IPS-18c (cell line): ENCODE results near the gene COQ8B.

Source experiments
- H3K4me3 ChIP-seq: 2 replicates; pipeline ENCODE4 v1.7.0; 2013; ENCODE audit warnings: low read depth, mild to moderate bottlenecking, low read length, moderate library complexity; ENCODE audit not compliant: insufficient read depth
- H3K9me3 ChIP-seq: one replicate; pipeline ENCODE4 v1.6.1; 2013; ENCODE audit warnings: mild to moderate bottlenecking, low read length, moderate library complexity; ENCODE audit not compliant: control insufficient read depth, insufficient read depth

COQ8B gene

DNA sequence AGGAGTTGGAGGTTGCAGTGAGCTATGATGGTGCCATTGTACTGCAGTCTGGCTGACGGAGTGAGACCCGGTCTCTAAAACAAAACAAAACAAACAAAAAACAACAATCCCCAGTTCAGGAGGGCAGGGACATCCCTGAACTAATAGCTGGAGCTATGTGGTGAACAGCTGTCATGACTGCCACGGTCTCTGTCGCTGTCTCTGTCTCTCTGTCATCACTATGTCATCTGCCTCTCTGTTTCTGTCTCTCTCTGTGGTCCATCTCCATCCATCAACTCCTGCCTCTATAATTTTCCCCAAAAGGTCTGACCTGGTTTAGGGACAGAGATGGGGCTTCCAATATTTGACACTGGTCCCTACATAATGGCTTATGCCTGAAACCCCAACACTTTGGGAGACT is 7.6 kb upstream of the COQ8B start:
- no peak overlapping the region for H3K4me3 ChIP-seq
- H3K9me3 ChIP-seq, result peaks cover 2% of the 10 kb centered on the region

DNA sequence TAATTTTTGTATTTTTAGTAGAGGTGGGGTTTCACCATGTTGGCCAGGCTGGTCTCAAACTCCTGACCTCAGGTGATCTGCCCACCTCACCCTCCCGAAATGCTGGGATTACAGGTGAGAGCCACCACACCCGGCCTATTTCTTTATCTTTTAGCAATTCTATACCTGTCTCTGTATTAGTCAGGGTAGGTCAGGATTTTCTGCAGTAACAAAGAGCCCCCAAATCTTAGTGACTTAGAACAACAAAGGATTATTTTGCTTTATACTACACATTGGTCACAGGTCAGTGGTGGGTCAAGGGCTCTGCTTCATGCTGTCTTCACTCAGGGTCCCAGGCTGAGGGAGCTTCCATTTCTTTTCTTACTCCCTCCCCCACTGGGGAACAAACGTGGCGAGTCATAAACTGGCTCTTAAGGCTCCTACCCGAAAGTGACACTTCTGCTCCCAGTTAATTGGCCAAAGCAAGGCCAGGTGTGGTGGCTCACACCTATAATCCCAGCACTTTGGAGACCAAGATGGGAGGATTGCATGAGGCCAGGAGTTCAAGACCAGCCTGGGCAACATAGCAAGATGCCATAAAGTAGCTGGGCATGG is 7.1 kb upstream of the COQ8B start:
- Histone ChIP-seq H3K9me3 (peaks cover 2% of the 10 kb centered on the region), H3K4me3 (no peak overlapping the region)

DNA sequence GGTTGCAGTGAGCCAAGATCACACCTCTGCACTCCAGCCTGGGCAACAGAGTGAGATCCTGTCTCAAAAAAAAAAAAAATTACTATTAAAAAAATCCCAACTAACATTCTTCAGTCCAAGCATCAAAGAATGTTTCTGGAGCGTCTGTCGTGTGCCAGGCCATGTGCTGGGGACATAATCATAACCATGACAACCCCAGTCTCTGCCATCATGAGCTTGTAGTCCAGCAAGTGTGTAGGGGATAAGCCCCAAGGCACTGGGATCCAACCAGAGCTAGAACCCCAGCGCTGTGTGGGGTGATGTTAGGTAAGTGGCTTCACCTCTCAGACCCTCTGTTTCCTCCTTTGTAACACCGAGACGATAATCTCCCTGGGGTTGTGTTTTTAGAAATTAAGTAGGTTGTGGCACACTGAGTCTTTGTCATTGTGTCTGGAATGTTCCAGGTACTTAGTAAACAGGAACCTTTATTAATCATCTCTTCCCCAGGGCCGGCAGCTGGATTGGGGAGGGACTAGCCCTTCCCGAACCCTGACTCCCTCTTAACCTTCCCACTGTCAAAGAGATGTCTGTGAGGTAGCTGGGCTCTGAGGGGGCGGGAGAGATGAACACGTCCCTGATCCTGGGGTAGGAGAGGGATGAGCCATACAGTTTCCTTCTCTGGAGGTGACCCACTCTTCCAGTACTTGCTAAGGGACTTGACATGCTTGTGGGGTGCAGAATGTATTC is 5.4 kb upstream of the COQ8B start:
- Histone ChIP-seq H3K4me3 (no peak overlapping the region), H3K9me3 (peaks cover 2% of the 10 kb centered on the region)

DNA sequence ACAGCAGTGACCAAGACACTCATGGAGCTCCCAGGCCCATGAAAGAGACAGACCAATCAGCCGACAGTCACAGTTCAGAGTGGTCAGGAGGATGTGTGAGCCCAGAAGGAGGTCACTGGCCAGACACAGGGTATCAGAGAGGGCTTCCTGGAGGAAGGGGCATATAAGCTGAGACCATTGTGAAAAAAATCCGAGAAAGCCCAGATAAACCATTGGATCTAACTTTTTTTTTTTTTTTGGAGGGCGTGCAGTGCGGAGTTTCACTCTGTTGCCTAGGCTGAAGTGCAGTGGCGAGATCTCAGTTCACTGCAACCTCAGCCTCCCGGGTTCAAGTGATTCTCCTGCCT is 4.4 kb upstream of the COQ8B start:
- Histone ChIP-seq H3K4me3 (no peak overlapping the region), H3K9me3 (peaks cover 2% of the 10 kb centered on the region)

DNA sequence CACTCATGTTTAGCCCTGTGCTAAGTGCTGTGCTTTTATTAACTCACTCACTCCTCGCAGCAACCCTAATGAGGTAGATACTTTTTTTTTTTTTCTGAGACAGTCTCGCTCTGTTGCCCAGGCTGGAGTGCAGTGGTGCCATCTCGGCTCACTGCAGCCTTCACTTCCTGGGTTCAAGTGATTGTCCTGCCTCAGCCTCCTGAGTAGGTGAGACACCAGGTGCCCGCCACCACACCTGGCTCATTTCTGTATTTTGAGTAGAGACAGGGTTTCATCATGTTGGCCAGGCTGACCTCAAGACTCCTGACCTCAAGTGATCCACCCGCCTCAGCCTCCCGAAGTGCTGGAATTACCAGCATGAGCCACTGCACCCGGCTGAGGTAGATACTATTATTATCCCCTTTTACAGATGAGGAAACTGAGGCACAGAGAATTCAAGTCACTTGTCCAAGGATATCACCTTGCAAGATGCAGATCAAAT is 2.8 kb upstream of the COQ8B start:
- Histone ChIP-seq H3K4me3 (no peak overlapping the region), H3K9me3 (peaks cover 2% of the 10 kb centered on the region)

DNA sequence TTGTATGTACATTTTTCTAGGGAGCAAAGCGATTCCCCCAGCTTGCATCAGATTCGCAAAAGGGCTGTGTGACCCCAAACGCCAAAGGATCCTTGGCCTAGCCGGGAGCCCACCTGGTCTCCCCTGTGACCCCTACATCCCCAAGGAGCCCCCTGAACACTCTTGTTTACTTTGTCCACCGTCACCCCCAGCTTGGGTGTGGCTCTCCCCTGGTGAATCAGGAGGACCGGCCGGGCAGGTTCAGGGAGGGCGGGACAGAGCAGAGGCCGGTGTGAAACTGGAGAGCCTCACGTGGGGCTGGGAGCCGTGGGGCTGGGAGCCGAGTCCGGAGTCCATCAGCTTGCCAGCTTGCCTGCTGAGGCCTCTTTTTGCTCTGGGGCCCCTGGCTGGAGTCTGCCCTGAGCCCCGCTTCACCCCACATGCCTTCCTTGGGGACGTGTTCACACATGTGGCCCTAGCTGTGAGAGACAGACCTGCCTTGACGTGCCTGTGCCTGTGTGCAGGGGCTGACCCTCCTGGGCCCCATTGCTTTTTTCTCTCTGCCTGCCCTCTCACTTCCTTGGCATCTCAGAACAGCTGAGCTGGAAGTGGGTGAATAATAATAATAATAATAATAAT is 2.2 kb upstream of the COQ8B start:
- H3K4me3 ChIP-seq, result peak overlapping the region; percentile 72
- peaks cover 2% of the 10 kb centered on the region for H3K9me3 ChIP-seq

DNA sequence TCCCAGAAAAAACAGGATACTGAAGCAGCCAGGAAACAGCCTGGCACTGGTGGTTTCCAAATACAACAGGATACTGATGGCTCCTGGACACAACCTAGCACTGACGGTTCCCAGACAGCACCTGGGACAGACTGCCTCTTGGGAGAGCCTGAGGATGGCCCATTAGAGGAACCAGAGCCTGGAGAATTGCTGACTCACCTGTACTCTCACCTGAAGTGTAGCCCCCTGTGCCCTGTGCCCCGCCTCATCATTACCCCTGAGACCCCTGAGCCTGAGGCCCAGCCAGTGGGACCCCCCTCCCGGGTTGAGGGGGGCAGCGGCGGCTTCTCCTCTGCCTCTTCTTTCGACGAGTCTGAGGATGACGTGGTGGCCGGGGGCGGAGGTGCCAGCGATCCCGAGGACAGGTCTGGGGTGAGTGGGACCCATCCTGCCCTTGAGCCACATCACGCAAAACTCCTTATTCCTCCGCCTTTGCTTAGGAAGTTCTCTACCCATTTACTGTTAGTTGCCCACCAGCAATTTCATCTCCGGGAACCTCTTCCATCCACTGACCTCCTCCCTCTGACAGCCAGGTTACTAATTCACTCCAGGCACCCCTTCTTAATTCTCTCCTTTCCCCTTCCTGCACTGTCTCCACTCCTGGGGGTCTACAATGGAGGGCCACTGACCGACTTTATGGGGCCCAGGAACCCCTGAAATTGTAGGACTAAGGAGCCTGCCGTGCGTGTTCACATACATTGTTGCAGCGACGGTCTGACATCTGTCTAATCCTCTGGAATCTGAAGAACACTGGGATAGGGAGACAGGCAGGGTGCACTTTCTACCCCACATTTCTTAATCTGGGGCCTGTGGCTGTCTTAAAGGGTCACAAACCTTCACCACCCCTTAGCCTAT is 1.4 kb upstream of the COQ8B start:
- Histone ChIP-seq H3K4me3 (peak overlapping the region; percentile 72), H3K9me3 (peaks cover 2% of the 10 kb centered on the region)

DNA sequence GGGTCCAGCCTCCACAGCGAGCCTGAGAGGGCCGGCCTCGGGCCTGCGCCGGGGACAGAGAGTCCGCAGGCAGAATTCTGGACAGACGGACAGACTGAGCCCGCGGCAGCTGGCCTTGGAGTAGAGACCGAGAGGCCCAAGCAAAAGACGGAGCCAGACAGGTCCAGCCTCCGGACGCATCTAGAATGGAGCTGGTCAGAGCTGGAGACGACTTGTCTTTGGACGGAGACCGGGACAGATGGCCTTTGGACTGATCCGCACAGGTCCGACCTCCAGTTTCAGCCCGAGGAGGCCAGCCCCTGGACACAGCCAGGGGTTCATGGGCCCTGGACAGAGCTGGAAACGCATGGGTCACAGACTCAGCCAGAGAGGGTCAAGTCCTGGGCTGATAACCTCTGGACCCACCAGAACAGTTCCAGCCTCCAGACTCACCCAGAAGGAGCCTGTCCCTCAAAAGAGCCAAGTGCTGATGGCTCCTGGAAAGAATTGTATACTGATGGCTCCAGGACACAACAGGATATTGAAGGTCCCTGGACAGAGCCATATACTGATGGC is 716 bp upstream of the COQ8B start:
- peaks cover 2% of the 10 kb centered on the region for H3K9me3 ChIP-seq
- peak overlapping the region; percentile 72 for H3K4me3 ChIP-seq

DNA sequence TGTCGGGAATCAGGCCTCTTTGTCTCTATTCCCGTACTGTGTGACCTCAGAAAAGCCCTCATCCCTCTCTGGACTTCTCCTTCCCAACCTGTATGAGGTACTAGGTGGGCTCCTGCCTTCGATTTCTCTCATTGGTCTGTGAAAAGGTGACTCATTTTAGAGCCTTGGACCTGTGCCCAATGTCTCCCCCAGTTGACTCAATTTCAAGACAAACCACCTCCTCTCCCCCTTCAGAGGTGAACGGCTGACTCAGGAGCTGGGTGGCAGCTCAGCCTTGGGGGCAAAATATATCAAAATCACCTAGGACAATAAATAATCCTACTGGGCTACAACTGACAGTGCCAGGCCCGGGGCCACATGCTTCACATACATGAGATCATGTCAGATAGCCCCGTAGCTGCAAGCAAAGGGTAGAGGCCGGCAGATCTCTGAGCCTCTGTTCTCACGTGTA is 630 bp downstream of the COQ8B start:
- Histone ChIP-seq H3K4me3 (peak overlapping the region; percentile 72), H3K9me3 (no peaks in the 10 kb centered on the region)

DNA sequence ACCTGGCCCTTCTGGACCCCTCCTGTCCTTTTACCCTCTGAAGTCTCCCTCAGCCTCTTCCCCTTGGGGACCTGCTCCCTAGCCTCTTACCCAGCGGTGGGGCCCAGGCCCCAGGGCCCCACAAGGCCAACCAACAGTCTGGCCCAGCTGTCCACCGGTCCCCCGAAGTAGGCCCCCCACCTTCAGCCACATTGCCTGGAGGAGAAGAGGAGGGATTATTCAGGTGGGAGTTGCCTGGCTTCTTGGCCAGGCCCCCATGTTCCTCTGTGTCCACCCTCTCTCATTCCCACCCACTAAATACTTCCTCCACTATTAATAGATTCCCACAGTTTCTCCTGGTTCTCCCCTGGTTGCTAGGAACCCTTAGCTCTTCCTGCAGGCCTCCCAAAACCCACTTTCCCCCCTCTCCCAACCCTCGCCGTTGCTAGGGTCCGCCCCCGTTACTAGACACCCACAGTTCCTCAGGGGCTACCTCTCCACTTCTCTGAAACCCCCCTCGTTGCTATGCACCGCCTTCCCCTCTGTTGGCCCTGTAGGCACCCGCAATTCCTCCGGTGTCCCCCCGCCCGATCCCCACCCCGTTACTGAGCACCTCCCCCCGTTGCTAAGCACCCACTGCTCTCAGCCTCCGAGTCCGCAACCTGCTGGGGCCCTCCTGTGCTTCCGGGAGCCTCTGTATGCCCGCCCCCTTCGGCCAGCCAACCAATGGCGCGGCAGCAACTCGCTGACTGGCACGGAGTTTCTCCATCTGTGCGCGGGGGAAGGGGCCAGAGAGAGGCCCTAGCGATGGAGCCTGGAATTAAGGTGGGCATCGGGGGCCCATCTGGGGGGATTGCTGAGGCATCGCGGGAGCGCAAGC is 2.0 kb downstream of the COQ8B start:
- peak overlapping the region; percentile 72 for H3K4me3 ChIP-seq
- no peaks in the 10 kb centered on the region for H3K9me3 ChIP-seq

DNA sequence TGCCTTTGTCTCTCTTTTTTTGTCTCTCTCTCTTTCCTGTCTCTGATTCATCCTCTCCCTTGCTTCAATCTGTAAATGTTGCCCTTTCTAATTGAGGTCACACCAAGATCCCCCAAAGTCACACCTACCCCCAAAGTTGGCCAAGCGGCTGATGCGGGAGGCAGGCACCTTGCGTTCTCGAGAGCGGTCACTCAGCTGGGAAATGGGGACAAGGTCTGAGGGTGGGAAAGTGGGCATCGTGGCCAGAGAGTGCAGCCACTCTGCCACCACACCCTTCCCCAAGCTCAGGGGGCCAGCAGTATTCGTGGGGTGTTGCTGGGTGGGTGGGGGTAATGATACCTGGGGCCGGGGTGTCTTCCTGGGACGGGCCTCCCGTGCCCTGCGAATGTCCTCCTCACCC is 2.7 kb downstream of the COQ8B start:
- Histone ChIP-seq H3K4me3 (no peak overlapping the region), H3K9me3 (no peaks in the 10 kb centered on the region)

DNA sequence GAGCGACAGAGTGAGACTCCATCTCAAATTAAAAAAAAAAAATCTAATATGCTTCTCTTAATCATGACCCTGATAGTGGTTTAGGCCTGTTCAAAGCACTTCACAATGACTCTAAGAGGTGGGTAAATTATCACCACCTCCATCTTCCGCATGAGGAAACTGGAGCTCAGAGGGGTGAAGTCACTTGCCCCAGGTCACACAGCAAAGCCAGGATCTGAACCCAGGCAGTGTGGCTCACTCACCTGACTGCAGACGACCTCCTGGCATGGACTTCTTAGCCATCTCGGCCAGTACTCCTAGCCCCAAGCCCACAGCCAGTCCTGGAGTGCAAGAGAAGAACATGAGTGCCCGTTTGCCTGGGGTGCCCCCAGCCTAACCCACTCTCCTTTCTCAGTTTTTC is 6.9 kb downstream of the COQ8B start:
- Histone ChIP-seq H3K4me3 (no peak overlapping the region), H3K9me3 (no peaks in the 10 kb centered on the region)

DNA sequence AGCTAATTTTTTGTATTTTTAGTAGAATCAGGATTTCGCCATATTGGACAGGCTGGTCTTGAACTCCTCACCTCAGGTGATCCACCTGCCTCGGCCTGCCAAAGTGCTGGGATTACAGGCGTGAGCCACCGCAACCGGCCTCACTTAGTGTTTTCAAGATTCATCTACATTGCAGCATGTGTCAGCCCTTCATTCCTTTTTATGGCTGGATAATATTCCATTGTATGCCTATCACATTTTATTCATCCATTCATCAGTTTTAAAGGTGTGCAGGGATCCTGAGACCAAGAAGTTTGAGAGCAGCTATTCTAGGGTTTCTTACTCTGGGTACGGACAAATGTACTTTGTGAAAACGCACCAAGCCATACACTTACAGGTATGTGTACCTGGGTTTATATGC is 9.1 kb downstream of the COQ8B start:
- no peak overlapping the region for H3K4me3 ChIP-seq
- H3K9me3 ChIP-seq, result no peaks in the 10 kb centered on the region

DNA sequence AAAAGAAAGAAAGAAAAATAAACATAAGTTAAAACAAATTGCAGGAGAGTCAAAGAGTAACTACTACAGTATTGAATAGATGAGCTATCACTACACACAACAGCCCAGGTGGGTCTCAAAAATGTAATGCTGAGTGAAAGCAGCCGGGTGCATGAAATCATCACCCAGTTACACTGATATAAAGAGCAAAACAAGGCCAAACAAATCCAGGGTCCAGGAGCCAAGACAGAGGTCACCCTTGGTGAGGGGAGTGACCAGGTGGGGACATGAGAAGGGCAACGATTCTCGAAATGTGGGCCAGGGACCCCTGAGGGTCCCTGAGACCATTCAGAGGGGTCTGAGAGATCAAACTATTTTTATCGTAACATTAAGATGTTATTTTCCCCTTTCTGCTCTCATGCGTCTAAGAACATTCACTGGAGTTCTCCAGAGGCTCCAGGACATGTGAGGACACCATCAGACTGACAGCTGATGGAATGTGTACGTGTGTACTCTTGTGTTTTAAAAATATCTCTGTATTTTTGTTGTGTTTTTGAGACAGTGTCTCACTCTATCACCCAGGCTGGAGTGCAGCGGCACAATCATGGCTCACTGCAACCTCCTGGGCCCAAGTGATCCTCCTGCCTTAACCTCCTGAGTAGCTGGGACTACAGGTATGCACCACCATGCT is 10.6 kb downstream of the COQ8B start:
- no peak overlapping the region for H3K4me3 ChIP-seq
- H3K9me3 ChIP-seq, result no peaks in the 10 kb centered on the region

DNA sequence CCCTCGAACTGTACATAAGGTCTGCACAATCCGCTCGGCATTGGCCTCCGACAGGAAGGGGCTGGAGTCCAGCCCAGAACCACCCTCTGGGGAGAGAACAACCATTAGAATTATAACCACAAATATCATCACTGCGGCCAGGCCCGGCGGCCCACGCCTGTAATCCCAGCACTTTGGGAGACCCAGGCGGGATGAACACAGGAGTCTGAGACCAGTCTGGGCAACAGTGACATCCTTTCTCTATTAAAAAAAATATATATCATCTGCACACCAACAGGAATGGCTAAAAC is 11.4 kb downstream of the COQ8B start:
- no peaks in the 10 kb centered on the region for H3K9me3 ChIP-seq

More for the DNA sequence above, 11.4 kb downstream of the COQ8B start:
- H3K4me3 ChIP-seq, result no peak overlapping the region
